Calu3 (cell line): ENCODE data around the gene ARRB1. TPM values are rescaled to one million over a fixed set of nuclear protein-coding genes. Genes with fewer than 3 reads are reported as not detected.
A peak's percentile ranks its signal among the peaks of the same experiment; 100 is the strongest.

ENCODE experiments used
- BruUV-seq: library from RNA; stranded (reverse); fragments of 400-500 nt; replicated peaks from 2 replicates; lab custom pipeline; 2021; lab: Mats Ljungman, UMichigan
- CTCF ChIA-PET: fragments of 300-600 bp; sonication (Branson Sonifier 250); formaldehyde crosslinking; loops from one replicate; lab custom pipeline; 2022; ENCODE audit warnings: antibody characterized with exemption; lab: Charles Lee
- DNase-seq: peaks from one replicate; pipeline ENCODE4 v3.0.0; 2022
- H3K27ac Mint-ChIP-seq: one replicate; pipeline ENCODE4 v1.8.0; 2022; ENCODE audit warnings: mixed read lengths; ENCODE audit not compliant: unreplicated experiment
- H3K27me3 Mint-ChIP-seq: one replicate; pipeline ENCODE4 v1.8.0; 2022; ENCODE audit warnings: mixed read lengths; ENCODE audit not compliant: unreplicated experiment
- H3K36me3 Mint-ChIP-seq: one replicate; pipeline ENCODE4 v1.8.0; 2022; ENCODE audit warnings: mild to moderate bottlenecking, moderate library complexity, mixed read lengths; ENCODE audit not compliant: insufficient read depth, unreplicated experiment
- H3K4me1 Mint-ChIP-seq: one replicate; pipeline ENCODE4 v1.8.0; 2022; ENCODE audit warnings: mild to moderate bottlenecking, low read depth, mixed read lengths; ENCODE audit not compliant: unreplicated experiment
- H3K4me3 Mint-ChIP-seq: one replicate; pipeline ENCODE4 v1.8.0; 2022; ENCODE audit warnings: mild to moderate bottlenecking, low read depth, moderate library complexity, mixed read lengths; ENCODE audit not compliant: unreplicated experiment
- H3K9me3 Mint-ChIP-seq: one replicate; pipeline ENCODE4 v1.8.0; 2022; ENCODE audit warnings: low read depth, mixed read lengths; ENCODE audit not compliant: unreplicated experiment
- intact Hi-C: fragments of 100-400 bp; cut with micrococcal nuclease; formaldehyde crosslinking; loops from one replicate; pipeline ENCODE4 v1.10.0; 2022; ENCODE audit not compliant: unreplicated experiment
- total RNA-seq: library from RNA; stranded (reverse); gene quantifications from 2 replicates; pipeline ENCODE4 v1.2.3, GENCODE V29; 2022
- TF ChIP-seq, protein P1 (sequence below): fragments of 200-600 bp; IDR thresholded peaks from one replicate; pipeline ENCODE4 v1.8.0; 2022; ENCODE audit warnings: antibody characterized with exemption; ENCODE audit not compliant: unreplicated experiment

ARRB1 gene
- total RNA-seq, 1 experiment from 2014 or later = 8.7 TPM

DNA sequence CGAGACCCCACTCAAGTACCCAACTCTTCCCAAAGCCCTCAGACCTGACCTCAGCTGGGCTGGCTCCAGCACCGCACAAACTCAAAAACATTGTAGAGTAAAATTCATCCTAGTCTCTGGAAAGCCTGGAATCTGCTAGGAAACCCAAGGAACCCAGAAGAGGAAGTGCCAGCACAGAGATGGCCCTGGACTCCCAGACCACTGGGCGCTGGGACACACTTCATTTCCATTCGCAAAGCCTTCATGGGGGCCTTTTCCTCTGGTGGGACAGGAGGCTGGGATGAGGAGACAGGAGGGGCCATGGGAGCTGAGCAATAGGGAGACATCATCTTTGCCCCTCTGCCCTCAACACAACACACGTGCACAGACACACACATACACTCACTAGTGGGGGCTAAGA lies 30.8 kb downstream of the ARRB1 start:
- no peaks in the 10 kb centered on the region for H3K36me3 Mint-ChIP-seq
- no TSS peak for BruUV-seq
- H3K9me3 Mint-ChIP-seq = no peaks in the 10 kb centered on the region
- CTCF ChIA-PET = no interaction called here
- no peak overlapping the region for H3K27ac Mint-ChIP-seq
- no peaks in the 10 kb centered on the region for H3K27me3 Mint-ChIP-seq
- TF ChIP-seq, protein P1, sequence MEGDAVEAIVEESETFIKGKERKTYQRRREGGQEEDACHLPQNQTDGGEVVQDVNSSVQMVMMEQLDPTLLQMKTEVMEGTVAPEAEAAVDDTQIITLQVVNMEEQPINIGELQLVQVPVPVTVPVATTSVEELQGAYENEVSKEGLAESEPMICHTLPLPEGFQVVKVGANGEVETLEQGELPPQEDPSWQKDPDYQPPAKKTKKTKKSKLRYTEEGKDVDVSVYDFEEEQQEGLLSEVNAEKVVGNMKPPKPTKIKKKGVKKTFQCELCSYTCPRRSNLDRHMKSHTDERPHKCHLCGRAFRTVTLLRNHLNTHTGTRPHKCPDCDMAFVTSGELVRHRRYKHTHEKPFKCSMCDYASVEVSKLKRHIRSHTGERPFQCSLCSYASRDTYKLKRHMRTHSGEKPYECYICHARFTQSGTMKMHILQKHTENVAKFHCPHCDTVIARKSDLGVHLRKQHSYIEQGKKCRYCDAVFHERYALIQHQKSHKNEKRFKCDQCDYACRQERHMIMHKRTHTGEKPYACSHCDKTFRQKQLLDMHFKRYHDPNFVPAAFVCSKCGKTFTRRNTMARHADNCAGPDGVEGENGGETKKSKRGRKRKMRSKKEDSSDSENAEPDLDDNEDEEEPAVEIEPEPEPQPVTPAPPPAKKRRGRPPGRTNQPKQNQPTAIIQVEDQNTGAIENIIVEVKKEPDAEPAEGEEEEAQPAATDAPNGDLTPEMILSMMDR = no peak
- intact Hi-C loops = no loop called here
- no peak overlapping the region for H3K4me3 Mint-ChIP-seq
- DNase-seq = no peak
- H3K4me1 Mint-ChIP-seq = peaks cover 37% of the 10 kb centered on the region

DNA sequence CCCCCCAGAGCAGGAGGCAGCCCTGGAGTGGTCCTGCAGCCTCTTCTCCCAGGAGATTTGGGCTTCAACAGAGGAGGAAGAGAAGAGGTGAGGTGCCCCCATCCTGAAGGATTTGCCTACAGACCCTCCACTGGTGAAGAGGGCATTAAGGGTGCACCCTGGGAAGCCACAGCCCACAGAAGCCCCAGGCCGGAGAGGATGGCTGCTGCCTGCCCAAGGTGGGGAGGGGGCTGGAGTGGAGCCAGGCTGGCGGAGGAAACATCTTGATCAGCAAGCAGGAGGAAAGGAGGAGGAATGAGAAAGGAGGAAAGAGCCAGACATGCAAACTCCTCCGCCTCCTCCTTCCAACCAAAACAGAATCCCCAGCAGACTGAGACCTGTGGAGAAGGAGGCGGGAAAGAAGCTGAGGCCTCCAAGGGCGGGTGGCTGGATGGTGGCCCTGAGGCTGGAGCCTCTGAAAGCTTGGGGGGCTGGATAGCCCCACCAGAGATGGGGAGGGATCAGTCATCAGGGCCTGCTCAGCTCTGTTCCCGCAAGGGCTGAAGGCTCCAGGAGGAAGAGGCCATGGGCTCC lies 31.3 kb downstream of the ARRB1 start:
- H3K4me1 Mint-ChIP-seq = peaks cover 35% of the 10 kb centered on the region
- TF ChIP-seq, protein P1 = no peak
- intact Hi-C loops = no loop called here
- CTCF ChIA-PET = interaction anchor here (0.6 kb wide), 1 partner anchor 155 kb away, joined by 5 read pairs; no protein-coding TSS in a partner anchor
- H3K4me3 Mint-ChIP-seq = no peak overlapping the region
- DNase-seq = no peak
- no peaks in the 10 kb centered on the region for H3K27me3 Mint-ChIP-seq
- no peaks in the 10 kb centered on the region for H3K9me3 Mint-ChIP-seq
- no peaks in the 10 kb centered on the region for H3K36me3 Mint-ChIP-seq
- no peak overlapping the region for H3K27ac Mint-ChIP-seq
- no TSS peak for BruUV-seq

DNA sequence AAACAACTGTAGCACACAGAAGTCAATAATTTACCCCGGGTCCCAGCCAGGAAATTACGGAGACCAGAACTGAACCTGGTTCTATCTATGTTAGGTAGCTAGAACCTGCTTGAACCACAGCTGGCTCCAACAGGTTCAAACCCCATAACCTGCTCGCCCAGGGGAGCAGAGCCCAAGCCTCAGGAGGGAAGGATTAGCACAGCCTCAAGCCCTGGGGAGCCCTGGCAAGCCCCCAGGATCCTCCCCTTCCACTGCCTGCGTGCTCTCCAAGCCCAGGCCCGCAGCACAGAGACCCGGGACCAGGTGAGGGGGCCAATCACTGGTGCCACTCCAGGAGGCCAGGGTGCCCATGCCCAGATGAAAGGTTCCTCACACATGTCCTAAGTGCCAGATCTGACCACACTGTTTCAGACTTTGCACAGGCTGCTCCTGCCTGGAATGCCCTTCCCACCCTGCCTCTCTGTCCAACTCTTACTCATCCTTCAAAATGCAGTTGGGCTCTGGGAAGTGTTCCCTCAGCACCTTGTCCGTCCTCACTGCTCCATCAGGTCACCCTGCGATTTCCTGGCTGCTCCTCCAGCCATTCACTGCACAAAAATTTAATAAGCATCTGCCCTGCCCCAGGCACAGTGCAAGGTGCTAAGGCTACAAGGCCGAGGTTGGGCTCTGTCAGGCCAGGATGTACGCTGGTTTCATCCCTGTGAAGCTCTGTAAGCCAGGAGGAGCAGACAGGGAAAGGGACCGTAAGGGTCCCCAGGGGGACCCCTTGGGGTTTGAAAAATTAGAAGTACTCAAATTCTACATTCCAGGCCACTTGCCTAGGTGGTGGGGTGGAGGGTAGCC lies 32.2 kb downstream of the ARRB1 start:
- no TSS peak for BruUV-seq
- DNase-seq = peak; percentile 38
- Mint-ChIP-seq H3K36me3 (no peaks in the 10 kb centered on the region), H3K4me1 (peaks cover 31% of the 10 kb centered on the region), H3K27ac (peak overlapping the region; percentile 4), H3K9me3 (no peaks in the 10 kb centered on the region), H3K27me3 (no peaks in the 10 kb centered on the region), H3K4me3 (no peak overlapping the region)
- TF ChIP-seq, protein P1 = no peak
- CTCF ChIA-PET = no interaction called here
- intact Hi-C loops = no loop called here

DNA sequence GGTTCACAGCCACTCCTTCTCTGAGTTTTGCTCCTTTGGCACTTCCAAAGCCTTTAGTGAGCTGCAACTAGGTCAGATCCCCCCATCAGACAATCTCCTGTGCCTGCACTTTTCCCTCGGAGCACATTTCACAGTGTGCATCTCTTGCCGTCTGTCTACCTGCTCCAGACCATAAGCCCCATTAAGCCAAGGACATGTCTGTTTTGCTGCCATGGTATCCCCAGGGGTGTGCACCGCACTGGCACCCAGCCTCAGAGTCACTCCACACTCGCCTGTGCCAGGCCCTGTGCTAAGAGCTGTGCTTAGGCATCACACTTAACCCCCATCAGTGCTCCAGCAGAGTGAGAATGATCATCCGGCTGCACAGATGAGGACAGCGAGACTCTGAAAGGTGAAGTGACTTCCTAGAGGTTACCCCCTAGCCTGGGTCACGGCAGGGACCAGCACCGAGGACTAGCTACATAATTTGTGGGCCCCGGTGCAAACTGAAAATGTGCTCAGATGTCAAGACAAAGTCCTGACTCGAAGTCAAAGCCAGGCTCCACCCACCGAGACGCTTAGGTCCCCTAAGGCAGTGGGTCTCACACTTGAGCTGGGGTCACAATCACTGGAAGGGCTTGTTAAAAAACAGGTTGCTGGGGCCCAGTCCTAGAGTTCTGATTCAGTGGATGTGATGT lies 33.9 kb downstream of the ARRB1 start:
- CTCF ChIA-PET = no interaction called here
- no peaks in the 10 kb centered on the region for H3K9me3 Mint-ChIP-seq
- DNase-seq = no peak
- no peaks in the 10 kb centered on the region for H3K27me3 Mint-ChIP-seq
- H3K36me3 Mint-ChIP-seq = no peaks in the 10 kb centered on the region
- H3K27ac Mint-ChIP-seq = no peak overlapping the region
- intact Hi-C loops = no loop called here
- BruUV-seq = no TSS peak
- peaks cover 19% of the 10 kb centered on the region for H3K4me1 Mint-ChIP-seq
- no peak overlapping the region for H3K4me3 Mint-ChIP-seq
- TF ChIP-seq, protein P1 = no peak
